Nephron (organoid): ENCODE results near the gene CDC20.

Experiments
- H3K27ac Mint-ChIP-seq, 3 experiments: 2 replicates each; pipeline ENCODE4 v1.8.0; 2020; ENCODE audit warnings: mixed read lengths in 3 of 3, mild to moderate bottlenecking in 2 of 3, moderate library complexity in 1 of 3
- H3K27me3 Mint-ChIP-seq: 2 replicates; pipeline ENCODE4 v1.8.0; 2021; ENCODE audit warnings: low read depth, mild to moderate bottlenecking, moderate library complexity, mixed read lengths
- H3K36me3 Mint-ChIP-seq: 2 replicates; pipeline ENCODE4 v1.8.0; 2020; ENCODE audit warnings: low read depth, mixed read lengths
- H3K4me1 Mint-ChIP-seq: 2 replicates; pipeline ENCODE4 v1.8.0; 2020; ENCODE audit warnings: mixed read lengths
- H3K4me3 Mint-ChIP-seq, 3 experiments: 2 replicates each; pipeline ENCODE4 v1.8.0; 2020; ENCODE audit warnings: mild to moderate bottlenecking in 3 of 3, mixed read lengths in 3 of 3, moderate library complexity in 2 of 3
- H3K9me3 Mint-ChIP-seq: 2 replicates; pipeline ENCODE4 v1.8.0; 2020; ENCODE audit warnings: mixed read lengths
- CTCF ChIP-seq, 3 experiments: fragments of 200-600 bp; sonication (generic); IDR thresholded peaks; one replicate each; pipeline ENCODE4 v1.5.0; 2021; ENCODE audit warnings: antibody characterized with exemption in 3 of 3; ENCODE audit not compliant: unreplicated experiment in 3 of 3

Gene CDC20

DNA sequence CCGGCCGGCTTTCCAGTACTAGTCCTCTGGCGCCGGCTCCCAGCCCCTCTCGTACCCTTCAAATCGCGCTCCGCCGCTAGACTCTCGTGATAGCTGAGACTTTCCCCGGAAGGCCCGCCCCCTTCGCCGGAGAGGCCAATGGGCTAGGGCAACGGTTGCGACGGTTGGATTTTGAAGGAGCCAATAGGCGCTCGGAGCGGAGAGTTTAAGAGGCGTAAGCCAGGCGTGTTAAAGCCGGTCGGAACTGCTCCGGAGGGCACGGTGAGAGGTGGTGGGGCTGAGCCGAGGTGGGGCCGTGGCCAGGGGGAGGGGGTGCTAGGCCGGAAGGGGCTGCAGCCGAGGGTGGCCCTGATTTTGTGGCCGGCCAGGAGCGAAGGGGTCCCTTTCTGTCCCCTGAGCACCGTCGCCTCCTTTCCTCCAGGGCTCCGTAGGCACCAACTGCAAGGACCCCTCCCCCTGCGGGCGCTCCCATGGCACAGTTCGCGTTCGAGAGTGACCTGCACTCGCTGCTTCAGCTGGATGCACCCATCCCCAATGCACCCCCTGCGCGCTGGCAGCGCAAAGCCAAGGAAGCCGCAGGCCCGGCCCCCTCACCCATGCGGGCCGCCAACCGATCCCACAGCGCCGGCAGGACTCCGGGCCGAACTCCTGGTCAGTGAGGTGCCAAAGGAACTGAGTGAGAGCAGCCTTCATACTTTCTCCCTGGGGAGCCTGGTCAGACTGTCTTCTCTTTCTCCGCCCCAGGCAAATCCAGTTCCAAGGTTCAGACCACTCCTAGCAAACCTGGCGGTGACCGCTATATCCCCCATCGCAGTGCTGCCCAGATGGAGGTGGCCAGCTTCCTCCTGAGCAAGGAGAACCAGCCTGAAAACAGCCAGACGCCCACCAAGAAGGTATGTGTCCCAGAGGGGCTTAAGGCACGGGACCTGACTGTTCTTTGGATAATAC is at the start of gene CDC20:
Gene CDC20, plus strand, starts transcription at position 236 of the 948 bp plus-strand sequence. Its CDS starts 235 bp downstream, at position 471.
- H3K9me3 Mint-ChIP-seq, result no peaks in the 10 kb centered on the region
- TF ChIP-seq CTCF (IDR thresholded peaks at IDR 0.05; ENCODE audit: unreplicated experiment in 3 of 3), result no peak
- H3K36me3 Mint-ChIP-seq, result peaks cover 36% of the 10 kb centered on the region
- H3K4me1 Mint-ChIP-seq, result peaks cover 39% of the 10 kb centered on the region
- peak within 1 kb of the TSS; percentile 91 to 95 (median 94) for H3K4me3 Mint-ChIP-seq
- no peaks in the 10 kb centered on the region for H3K27me3 Mint-ChIP-seq
- peak within 1 kb of the TSS; percentile 87 to 98 (median 95) for H3K27ac Mint-ChIP-seq

DNA sequence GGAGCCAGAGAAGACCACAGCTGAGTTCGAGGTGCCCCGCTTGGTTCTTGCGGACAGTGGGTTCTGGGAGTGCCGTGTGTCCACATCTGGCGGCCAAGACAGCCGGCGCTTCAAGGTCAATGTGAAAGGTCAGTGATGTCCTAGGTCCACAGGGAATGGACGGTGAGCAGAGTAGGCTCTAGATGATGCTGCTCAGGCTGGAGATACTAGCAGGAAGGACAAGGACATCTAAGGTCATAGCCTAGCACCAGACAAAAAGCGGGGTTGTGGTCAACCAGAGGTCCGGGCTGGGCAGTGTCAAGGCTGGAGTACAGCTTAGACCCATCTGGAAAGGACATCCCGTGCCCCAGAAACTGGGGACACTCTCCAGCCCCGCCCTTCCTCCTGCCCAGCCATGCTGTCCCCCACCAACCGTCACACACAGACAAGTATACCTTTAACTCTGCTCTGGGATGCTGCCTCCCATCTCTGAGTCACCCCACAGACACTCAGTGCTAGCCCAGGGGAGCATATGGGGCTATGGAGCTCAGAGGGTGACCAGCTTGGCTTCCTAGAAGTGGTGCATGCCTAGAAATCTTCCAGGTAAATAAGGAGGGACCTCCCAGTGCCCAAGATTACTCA is 49.3 kb upstream of the CDC20 start:
- TF ChIP-seq CTCF (IDR thresholded peaks at IDR 0.05; ENCODE audit: unreplicated experiment in 3 of 3), result no peak
- Mint-ChIP-seq H3K27me3 (peaks cover 3% of the 10 kb centered on the region), H3K4me3 (no peak overlapping the region), H3K4me1 (peaks cover under 1% of the 10 kb centered on the region), H3K36me3 (no peaks in the 10 kb centered on the region), H3K27ac (no peak overlapping the region), H3K9me3 (no peaks in the 10 kb centered on the region)

- H3K27me3 Mint-ChIP-seq, result peaks cover 6% of the 10 kb centered on the region
- H3K4me3 Mint-ChIP-seq, result no peak overlapping the region
- no peak overlapping the region for H3K27ac Mint-ChIP-seq
- no peaks in the 10 kb centered on the region for H3K9me3 Mint-ChIP-seq
- TF ChIP-seq CTCF (IDR thresholded peaks at IDR 0.05; ENCODE audit: unreplicated experiment in 3 of 3), result no peak
- no peaks in the 10 kb centered on the region for H3K4me1 Mint-ChIP-seq
- no peaks in the 10 kb centered on the region for H3K36me3 Mint-ChIP-seq
These were observed 47.3 kb upstream of the CDC20 start for GRCh38 chr1:43311521-43311920.

GRCh38 chr1:43312212-43312623 is 46.6 kb upstream of the CDC20 start:
- peaks cover 6% of the 10 kb centered on the region for H3K27me3 Mint-ChIP-seq
- no peak overlapping the region for H3K27ac Mint-ChIP-seq
- TF ChIP-seq CTCF (IDR thresholded peaks at IDR 0.05; ENCODE audit: unreplicated experiment in 3 of 3), result no peak
- H3K4me1 Mint-ChIP-seq, result no peaks in the 10 kb centered on the region
- no peak overlapping the region for H3K4me3 Mint-ChIP-seq
- H3K36me3 Mint-ChIP-seq, result no peaks in the 10 kb centered on the region
- no peaks in the 10 kb centered on the region for H3K9me3 Mint-ChIP-seq

- H3K36me3 Mint-ChIP-seq, result no peaks in the 10 kb centered on the region
- no peak for TF ChIP-seq CTCF (IDR thresholded peaks at IDR 0.05; ENCODE audit: unreplicated experiment in 3 of 3)
- no peak overlapping the region for H3K4me3 Mint-ChIP-seq
- peaks cover 6% of the 10 kb centered on the region for H3K27me3 Mint-ChIP-seq
- no peaks in the 10 kb centered on the region for H3K9me3 Mint-ChIP-seq
- H3K27ac Mint-ChIP-seq, result no peak overlapping the region
- no peaks in the 10 kb centered on the region for H3K4me1 Mint-ChIP-seq
These were observed 45.9 kb upstream of the CDC20 start for GRCh38 chr1:43312663-43313515.
